ENCODE measurements around the gene MPLKIP.
"Not testable (repeated sequence)": the region's sequence is repeated elsewhere in the genome, so short reads cannot be mapped to it uniquely, and the experiment has no call there.

Gene MPLKIP

GRCh38 chr7:40175256-40175655 lies 40.8 kb upstream of the MPLKIP start:
- H3K27me3 ChIP-seq (ENCODE audit: control insufficient read depth in 1 of 2, insufficient read depth in 1 of 2, low read length in 2 of 2); H3K4ac ChIP-seq (ENCODE audit: low read depth in 1 of 2, low read length in 2 of 2); H3K23ac ChIP-seq (ENCODE audit: low read length in 2 of 2); H3K36me3 ChIP-seq (ENCODE audit: control insufficient read depth in 1 of 2, insufficient read depth in 2 of 2, low read depth in 1 of 2, low read length in 2 of 2); H4K8ac ChIP-seq (ENCODE audit: low read length); H3K4me2 ChIP-seq (ENCODE audit: low read length, poor library complexity, severe bottlenecking); H2BK15ac ChIP-seq (ENCODE audit: low read depth, poor library complexity, severe bottlenecking); H3K79me1 ChIP-seq (replicated peaks; ENCODE audit: low read length, poor library complexity, severe bottlenecking); H3K27ac ChIP-seq (ENCODE audit: low read length, poor library complexity, severe bottlenecking); DNase-seq; H3K9ac ChIP-seq (ENCODE audit: low read length); H3K9me3 ChIP-seq (ENCODE audit: control insufficient read depth, low read length); H2BK12ac ChIP-seq (ENCODE audit: low read length in 2 of 2); H2BK5ac ChIP-seq (ENCODE audit: low read depth, low read length, poor library complexity, severe bottlenecking); H3K4me3 ChIP-seq (ENCODE audit: insufficient read depth in 1 of 2, low read depth in 1 of 2, low read length in 2 of 2); H3K14ac ChIP-seq (ENCODE audit: low read length in 2 of 2); H2AFZ ChIP-seq (ENCODE audit: low read depth, low read length); H3K4me1 ChIP-seq (ENCODE audit: control insufficient read depth, insufficient read depth, low read depth, low read length); H4K91ac ChIP-seq (ENCODE audit: low read length); H2AK5ac ChIP-seq (ENCODE audit: low read length, severe bottlenecking); H3K18ac ChIP-seq (ENCODE audit: low read depth in 1 of 2, low read length in 2 of 2); H2BK120ac ChIP-seq (ENCODE audit: low read depth, low read length): not testable (repeated sequence)
- WGBS, result 97% methylated on average over 6 of the region's 6 CpGs

- H3K4me2 ChIP-seq (ENCODE audit: low read length, poor library complexity, severe bottlenecking); H3K27ac ChIP-seq (ENCODE audit: low read length, poor library complexity, severe bottlenecking); H3K4ac ChIP-seq (ENCODE audit: low read depth in 1 of 2, low read length in 2 of 2); H2BK12ac ChIP-seq (ENCODE audit: low read length in 2 of 2); H3K18ac ChIP-seq (ENCODE audit: low read depth in 1 of 2, low read length in 2 of 2); H2AFZ ChIP-seq (ENCODE audit: low read depth, low read length); H3K36me3 ChIP-seq (ENCODE audit: control insufficient read depth in 1 of 2, insufficient read depth in 2 of 2, low read depth in 1 of 2, low read length in 2 of 2); DNase-seq; H3K23ac ChIP-seq (ENCODE audit: low read length in 2 of 2); H3K9me3 ChIP-seq (ENCODE audit: control insufficient read depth, low read length); H2BK120ac ChIP-seq (ENCODE audit: low read depth, low read length); H2BK15ac ChIP-seq (ENCODE audit: low read depth, poor library complexity, severe bottlenecking); H3K4me3 ChIP-seq (ENCODE audit: insufficient read depth in 1 of 2, low read depth in 1 of 2, low read length in 2 of 2); H2AK5ac ChIP-seq (ENCODE audit: low read length, severe bottlenecking); H3K9ac ChIP-seq (ENCODE audit: low read length); H3K27me3 ChIP-seq (ENCODE audit: control insufficient read depth in 1 of 2, insufficient read depth in 1 of 2, low read length in 2 of 2); H4K91ac ChIP-seq (ENCODE audit: low read length); H4K8ac ChIP-seq (ENCODE audit: low read length); H3K14ac ChIP-seq (ENCODE audit: low read length in 2 of 2); H2BK5ac ChIP-seq (ENCODE audit: low read depth, low read length, poor library complexity, severe bottlenecking); H3K79me1 ChIP-seq (replicated peaks; ENCODE audit: low read length, poor library complexity, severe bottlenecking); H3K4me1 ChIP-seq (ENCODE audit: control insufficient read depth, insufficient read depth, low read depth, low read length): not testable (repeated sequence)
- 93% methylated on average over 9 of the region's 13 CpGs for WGBS
Measured at GRCh38 chr7:40173121-40173520, 38.7 kb upstream of the MPLKIP start.

GRCh38 chr7:40168266-40168665 lies 33.8 kb upstream of the MPLKIP start:
- H3K79me1 ChIP-seq (replicated peaks; ENCODE audit: low read length, poor library complexity, severe bottlenecking); H4K8ac ChIP-seq (ENCODE audit: low read length); H2BK15ac ChIP-seq (ENCODE audit: low read depth, poor library complexity, severe bottlenecking); H3K9ac ChIP-seq (ENCODE audit: low read length); H3K4ac ChIP-seq (ENCODE audit: low read depth in 1 of 2, low read length in 2 of 2); H2BK5ac ChIP-seq (ENCODE audit: low read depth, low read length, poor library complexity, severe bottlenecking); H3K9me3 ChIP-seq (ENCODE audit: control insufficient read depth, low read length); H3K18ac ChIP-seq (ENCODE audit: low read depth in 1 of 2, low read length in 2 of 2); H2AFZ ChIP-seq (ENCODE audit: low read depth, low read length); H4K91ac ChIP-seq (ENCODE audit: low read length); H3K4me3 ChIP-seq (ENCODE audit: insufficient read depth in 1 of 2, low read depth in 1 of 2, low read length in 2 of 2); H3K4me2 ChIP-seq (ENCODE audit: low read length, poor library complexity, severe bottlenecking); H3K14ac ChIP-seq (ENCODE audit: low read length in 2 of 2); H2AK5ac ChIP-seq (ENCODE audit: low read length, severe bottlenecking); H3K27ac ChIP-seq (ENCODE audit: low read length, poor library complexity, severe bottlenecking); H2BK12ac ChIP-seq (ENCODE audit: low read length in 2 of 2); H3K23ac ChIP-seq (ENCODE audit: low read length in 2 of 2); H3K27me3 ChIP-seq (ENCODE audit: control insufficient read depth in 1 of 2, insufficient read depth in 1 of 2, low read length in 2 of 2); DNase-seq; H2BK120ac ChIP-seq (ENCODE audit: low read depth, low read length); H3K4me1 ChIP-seq (ENCODE audit: control insufficient read depth, insufficient read depth, low read depth, low read length); H3K36me3 ChIP-seq (ENCODE audit: control insufficient read depth in 1 of 2, insufficient read depth in 2 of 2, low read depth in 1 of 2, low read length in 2 of 2): not testable (repeated sequence)
- 93% methylated on average over 3 of the region's 3 CpGs for WGBS

GRCh38 chr7:40167291-40167690 lies 32.9 kb upstream of the MPLKIP start:
- Histone ChIP-seq H3K4me2 (ENCODE audit: low read length, poor library complexity, severe bottlenecking) (no peak overlapping the region), H3K23ac (ENCODE audit: low read length in 2 of 2) (no peak overlapping the region), H3K36me3 (ENCODE audit: control insufficient read depth in 1 of 2, insufficient read depth in 2 of 2, low read depth in 1 of 2, low read length in 2 of 2) (no peaks in the 10 kb centered on the region), H3K18ac (ENCODE audit: low read depth in 1 of 2, low read length in 2 of 2) (no peak overlapping the region), H3K4ac (ENCODE audit: low read depth in 1 of 2, low read length in 2 of 2) (no peak overlapping the region), H2BK120ac (ENCODE audit: low read depth, low read length) (no peak overlapping the region), H4K91ac (ENCODE audit: low read length) (no peak overlapping the region), H3K4me1 (ENCODE audit: control insufficient read depth, insufficient read depth, low read depth, low read length) (no peaks in the 10 kb centered on the region), H3K79me1 (replicated peaks; ENCODE audit: low read length, poor library complexity, severe bottlenecking) (no peaks in the 10 kb centered on the region), H3K9me3 (ENCODE audit: control insufficient read depth, low read length) (no peaks in the 10 kb centered on the region), H3K27me3 (ENCODE audit: control insufficient read depth in 1 of 2, insufficient read depth in 1 of 2, low read length in 2 of 2) (no peaks in the 10 kb centered on the region), H4K8ac (ENCODE audit: low read length) (no peak overlapping the region), H2AK5ac (ENCODE audit: low read length, severe bottlenecking) (no peak overlapping the region), H2BK5ac (ENCODE audit: low read depth, low read length, poor library complexity, severe bottlenecking) (no peak overlapping the region), H3K4me3 (ENCODE audit: insufficient read depth in 1 of 2, low read depth in 1 of 2, low read length in 2 of 2) (no peak overlapping the region), H3K14ac (ENCODE audit: low read length in 2 of 2) (no peak overlapping the region), H3K27ac (ENCODE audit: low read length, poor library complexity, severe bottlenecking) (no peak overlapping the region), H2BK15ac (ENCODE audit: low read depth, poor library complexity, severe bottlenecking) (no peak overlapping the region), H3K9ac (ENCODE audit: low read length) (no peak overlapping the region), H2BK12ac (ENCODE audit: low read length in 2 of 2) (no peak overlapping the region), H2AFZ (ENCODE audit: low read depth, low read length) (no peak overlapping the region)
- DNase-seq, result no peak
- WGBS, result 92% methylated on average over 3 of the region's 3 CpGs
